HCT116 (cell line): ENCODE results near the gene P2RX6. TPM values are rescaled to one million over a fixed set of nuclear protein-coding genes. Genes with fewer than 3 reads are reported as not detected.

Experiments used
- ATAC-seq: fragments of 200-7000 bp; cut with Tn5 transposase; 2 replicates; pipeline ENCODE4 v1.9.1; 2020; ENCODE audit warnings: mild to moderate bottlenecking, moderate library complexity
- BruUV-seq: library from RNA; stranded (reverse); fragments of 400-500 nt; replicated peaks from 2 replicates; lab custom pipeline; 2021; lab: Mats Ljungman, UMichigan
- CTCF ChIA-PET: fragments of 300-600 bp; sonication (Branson Sonifier 250); formaldehyde crosslinking; loops from one replicate; lab custom pipeline; 2021; ENCODE audit warnings: antibody characterized with exemption; lab: Charles Lee
- POLR2A ChIA-PET: fragments of 300-600, 350-600 bp; sonication (Branson Sonifier 250); formaldehyde crosslinking; loops from one replicate; lab custom pipeline; 2021; ENCODE audit warnings: antibody characterized with exemption; lab: Charles Lee
- RAD21 ChIA-PET, 2 experiments: fragments of 300-600 bp; sonication (Branson Sonifier 250); formaldehyde crosslinking; loops; one replicate each; lab custom pipeline; 2023; ENCODE audit warnings: low total read pairs in 2 of 2; ENCODE audit not compliant: uncharacterized antibody in 2 of 2, unreplicated experiment in 2 of 2, low non-redundant PET in 1 of 2; lab: Charles Lee
- DNase-seq: peaks from one replicate; pipeline ENCODE4 v3.0.0-alpha.2; 2010; ENCODE audit warnings: low read depth, low spot score
- H2AFZ ChIP-seq: fragments of 200-600 bp; shearing (Covaris generic), sonication (generic); 2 replicates; pipeline ENCODE4 v1.6.1; 2017; ENCODE audit warnings: low read depth, mixed run types, mixed read lengths, antibody characterized with exemption, low read length; ENCODE audit not compliant: poor library complexity, severe bottlenecking
- H3K27ac ChIP-seq: 2 replicates; pipeline ENCODE4 v1.5.1; 2012; ENCODE audit warnings: low read depth, low read length
- H3K27me3 ChIP-seq: fragments of 200-600 bp; sonication (generic); 2 replicates; pipeline ENCODE4 v1.6.1; 2016; ENCODE audit warnings: mixed run types, low read length, mixed read lengths; ENCODE audit not compliant: insufficient read depth
- H3K36me3 ChIP-seq, 2 experiments: fragments of 200-500 bp in 1 of 2; fragments of 200-600 bp in 1 of 2; sonication (Bioruptor generic) in 1 of 2; sonication (generic) in 1 of 2; 2 replicates each; pipeline versions ENCODE4 v1.5.1 to v1.6.1; 2014 to 2016; ENCODE audit warnings: low read length in 2 of 2, inconsistent platforms in 1 of 2, mixed read lengths in 1 of 2, mixed run types in 1 of 2; ENCODE audit not compliant: insufficient read depth in 2 of 2, control insufficient read depth in 1 of 2
- H3K4me1 ChIP-seq, 2 experiments: fragments of 200-600 bp in 1 of 2; sonication (generic) in 1 of 2; 2 replicates each; pipeline versions ENCODE4 v1.5.1 to v1.6.1; 2012 to 2017; ENCODE audit warnings: low read length in 2 of 2, inconsistent platforms in 1 of 2, mild to moderate bottlenecking in 1 of 2, mixed read lengths in 1 of 2, mixed run types in 1 of 2, moderate library complexity in 1 of 2; ENCODE audit not compliant: insufficient read depth in 2 of 2, control insufficient read depth in 1 of 2
- H3K4me2 ChIP-seq: fragments of 200-600 bp; sonication (generic); 2 replicates; pipeline ENCODE4 v1.6.1; 2017; ENCODE audit warnings: mixed run types, low read length, mixed read lengths
- H3K4me3 ChIP-seq, 2 experiments: fragments of 200-600 bp in 1 of 2; sonication (generic) in 1 of 2; replicated peaks in 1 of 2; 2 replicates each; pipeline ENCODE4 v1.5.1; 2011 to 2016; ENCODE audit warnings: low read length in 2 of 2, control low read depth in 1 of 2, low read depth in 1 of 2, mild to moderate bottlenecking in 1 of 2, mixed read lengths in 1 of 2, mixed run types in 1 of 2
- H3K79me2 ChIP-seq: fragments of 200-600 bp; sonication (generic); 2 replicates; pipeline ENCODE4 v1.6.1; 2017; ENCODE audit warnings: mild to moderate bottlenecking, mixed run types, low read length, moderate library complexity, mixed read lengths; ENCODE audit not compliant: insufficient read depth
- H3K9ac ChIP-seq: fragments of 200-600 bp; sonication (generic); 2 replicates; pipeline ENCODE4 v1.6.1; 2016; ENCODE audit warnings: low read length, mixed read lengths
- H3K9me2 ChIP-seq: fragments of 200-600 bp; sonication (generic), shearing (Covaris generic); 2 replicates; pipeline ENCODE4 v1.6.1; 2017; ENCODE audit warnings: mixed run types, mild to moderate bottlenecking, moderate library complexity; ENCODE audit not compliant: insufficient read depth
- H3K9me3 ChIP-seq, 2 experiments: fragments of 200-500 bp in 1 of 2; fragments of 200-600 bp in 1 of 2; sonication (Bioruptor generic) in 1 of 2; sonication (generic) in 1 of 2; 2 replicates each; pipeline ENCODE4 v1.6.1; 2014 to 2017; ENCODE audit warnings: low read length in 2 of 2, mixed read lengths in 2 of 2, inconsistent platforms in 1 of 2, low read depth in 1 of 2, mild to moderate bottlenecking in 1 of 2, mixed run types in 1 of 2, moderate library complexity in 1 of 2; ENCODE audit not compliant: control insufficient read depth in 1 of 2, insufficient read depth in 1 of 2
- H4K20me1 ChIP-seq: fragments of 200-600 bp; sonication (generic), shearing (Covaris generic); 2 replicates; pipeline ENCODE4 v1.6.1; 2017; ENCODE audit warnings: mixed run types, mild to moderate bottlenecking, moderate library complexity; ENCODE audit not compliant: insufficient read depth
- CBX3 ChIP-seq: IDR thresholded peaks from 2 replicates; pipeline ENCODE4 v1.6.1; 2012; ENCODE audit warnings: low read depth
- CEBPB ChIP-seq: IDR thresholded peaks from 2 replicates; pipeline ENCODE4 v1.6.1; 2012; ENCODE audit warnings: low read depth
- ELF1 ChIP-seq: IDR thresholded peaks from 2 replicates; pipeline ENCODE4 v1.6.1; 2012; ENCODE audit warnings: low read depth, borderline replicate concordance
- FOSL1 ChIP-seq: IDR thresholded peaks from 2 replicates; pipeline ENCODE4 v1.6.1; 2012; ENCODE audit warnings: low read depth
- JUND ChIP-seq: IDR thresholded peaks from 2 replicates; pipeline ENCODE4 v1.6.1; 2012
- POLR2A ChIP-seq: IDR thresholded peaks from 2 replicates; pipeline ENCODE4 v1.7.0; 2011; ENCODE audit warnings: borderline replicate concordance; ENCODE audit not compliant: insufficient read depth, insufficient read length; ENCODE audit errors: extremely low read depth
- SIN3A ChIP-seq: IDR thresholded peaks from 2 replicates; pipeline ENCODE4 v1.6.1; 2012; ENCODE audit warnings: low read depth
- YY1 ChIP-seq: IDR thresholded peaks from 2 replicates; pipeline ENCODE4 v1.6.1; 2011; ENCODE audit warnings: low read length, low read depth, moderate library complexity, mild to moderate bottlenecking; ENCODE audit not compliant: insufficient replicate concordance; ENCODE audit errors: extremely low read depth
- intact Hi-C: fragments of 100-400 bp; cut with micrococcal nuclease; formaldehyde crosslinking; loops from 2 replicates; pipeline ENCODE4 v1.10.0; 2022
- total RNA-seq: library from RNA; stranded (reverse); gene quantifications from one replicate; pipeline ENCODE4 v1.2.1, GENCODE V29; 2021; ENCODE audit not compliant: unreplicated experiment
- TF ChIP-seq, protein P1 (sequence below), 3 experiments: fragments of 200-600 bp in 1 of 3; sonication (generic) in 1 of 3; IDR thresholded peaks in 2 of 3; conservative IDR thresholded peaks in 1 of 3; 2 replicates each; pipeline ENCODE4 v1.5.1; 2012 to 2017; ENCODE audit warnings: low read depth in 2 of 3, low read length in 2 of 3, antibody characterized with exemption in 1 of 3, borderline replicate concordance in 1 of 3, control low read depth in 1 of 3, mild to moderate bottlenecking in 1 of 3, mixed read lengths in 1 of 3, mixed run types in 1 of 3, moderate library complexity in 1 of 3; ENCODE audit not compliant: insufficient read depth in 1 of 3
- TF ChIP-seq, protein P2 (sequence below): IDR thresholded peaks from 2 replicates; pipeline ENCODE4 v1.6.1; 2011; ENCODE audit warnings: mild to moderate bottlenecking, low read length, moderate library complexity; ENCODE audit not compliant: insufficient replicate concordance; ENCODE audit errors: extremely low read depth
- TF ChIP-seq, protein P3 (sequence below): IDR thresholded peaks from 2 replicates; pipeline ENCODE4 v1.6.1; 2012
- TF ChIP-seq, protein P4 (sequence below): IDR thresholded peaks from 2 replicates; pipeline ENCODE4 v1.6.1; 2012; ENCODE audit warnings: low read depth

Gene P2RX6
- total RNA-seq, 1 experiment from 2014 or later, result 0.20 TPM

DNA sequence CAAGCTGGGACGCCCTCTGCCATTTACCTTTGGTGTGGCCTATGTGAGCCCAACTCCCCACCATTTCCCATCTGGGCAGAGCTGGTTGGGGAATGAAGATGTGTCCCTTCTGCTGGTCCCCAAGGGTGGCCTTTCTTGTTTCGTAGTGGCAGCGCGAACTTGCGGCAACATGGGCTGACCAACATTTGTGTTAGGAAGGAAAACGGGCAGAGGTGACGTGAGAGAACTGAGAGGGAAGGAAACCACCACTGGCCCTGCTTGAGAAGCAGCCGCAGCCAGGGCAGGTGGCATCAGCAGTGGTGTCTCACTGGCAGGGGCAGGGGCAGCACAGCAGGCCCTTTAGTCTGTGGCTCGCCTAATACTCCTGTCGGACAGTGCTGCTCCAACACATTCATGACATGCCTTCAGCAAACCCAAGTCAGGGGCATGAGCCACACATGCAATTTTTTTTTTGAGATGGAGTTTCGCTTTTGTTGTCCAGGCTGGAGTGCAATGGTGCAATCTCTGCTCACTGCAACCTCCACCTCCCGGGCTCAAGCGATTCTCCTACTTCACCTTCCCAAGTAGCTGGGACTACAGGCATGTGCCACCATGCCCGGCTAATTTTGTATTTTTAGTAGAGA is 60.7 kb downstream of the P2RX6 start (continued):
- TF ChIP-seq, protein P1, sequence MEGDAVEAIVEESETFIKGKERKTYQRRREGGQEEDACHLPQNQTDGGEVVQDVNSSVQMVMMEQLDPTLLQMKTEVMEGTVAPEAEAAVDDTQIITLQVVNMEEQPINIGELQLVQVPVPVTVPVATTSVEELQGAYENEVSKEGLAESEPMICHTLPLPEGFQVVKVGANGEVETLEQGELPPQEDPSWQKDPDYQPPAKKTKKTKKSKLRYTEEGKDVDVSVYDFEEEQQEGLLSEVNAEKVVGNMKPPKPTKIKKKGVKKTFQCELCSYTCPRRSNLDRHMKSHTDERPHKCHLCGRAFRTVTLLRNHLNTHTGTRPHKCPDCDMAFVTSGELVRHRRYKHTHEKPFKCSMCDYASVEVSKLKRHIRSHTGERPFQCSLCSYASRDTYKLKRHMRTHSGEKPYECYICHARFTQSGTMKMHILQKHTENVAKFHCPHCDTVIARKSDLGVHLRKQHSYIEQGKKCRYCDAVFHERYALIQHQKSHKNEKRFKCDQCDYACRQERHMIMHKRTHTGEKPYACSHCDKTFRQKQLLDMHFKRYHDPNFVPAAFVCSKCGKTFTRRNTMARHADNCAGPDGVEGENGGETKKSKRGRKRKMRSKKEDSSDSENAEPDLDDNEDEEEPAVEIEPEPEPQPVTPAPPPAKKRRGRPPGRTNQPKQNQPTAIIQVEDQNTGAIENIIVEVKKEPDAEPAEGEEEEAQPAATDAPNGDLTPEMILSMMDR (IDR thresholded peaks at IDR 0.05 in 2 of 3, conservative IDR thresholded peaks at IDR 0.05 in 1 of 3; ENCODE audit: borderline replicate concordance in 1 of 3, insufficient read depth in 1 of 3, low read depth in 2 of 3, low read length in 2 of 3), result no peak
- TF ChIP-seq FOSL1, result no peak
- TF ChIP-seq POLR2A, result no peak
- TF ChIP-seq JUND, result no peak
- no peak for TF ChIP-seq YY1
- TF ChIP-seq, protein P2, sequence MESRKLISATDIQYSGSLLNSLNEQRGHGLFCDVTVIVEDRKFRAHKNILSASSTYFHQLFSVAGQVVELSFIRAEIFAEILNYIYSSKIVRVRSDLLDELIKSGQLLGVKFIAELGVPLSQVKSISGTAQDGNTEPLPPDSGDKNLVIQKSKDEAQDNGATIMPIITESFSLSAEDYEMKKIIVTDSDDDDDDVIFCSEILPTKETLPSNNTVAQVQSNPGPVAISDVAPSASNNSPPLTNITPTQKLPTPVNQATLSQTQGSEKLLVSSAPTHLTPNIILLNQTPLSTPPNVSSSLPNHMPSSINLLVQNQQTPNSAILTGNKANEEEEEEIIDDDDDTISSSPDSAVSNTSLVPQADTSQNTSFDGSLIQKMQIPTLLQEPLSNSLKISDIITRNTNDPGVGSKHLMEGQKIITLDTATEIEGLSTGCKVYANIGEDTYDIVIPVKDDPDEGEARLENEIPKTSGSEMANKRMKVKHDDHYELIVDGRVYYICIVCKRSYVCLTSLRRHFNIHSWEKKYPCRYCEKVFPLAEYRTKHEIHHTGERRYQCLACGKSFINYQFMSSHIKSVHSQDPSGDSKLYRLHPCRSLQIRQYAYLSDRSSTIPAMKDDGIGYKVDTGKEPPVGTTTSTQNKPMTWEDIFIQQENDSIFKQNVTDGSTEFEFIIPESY, result no peak
- TF ChIP-seq, all 23 proteins: peak for 0

DNA sequence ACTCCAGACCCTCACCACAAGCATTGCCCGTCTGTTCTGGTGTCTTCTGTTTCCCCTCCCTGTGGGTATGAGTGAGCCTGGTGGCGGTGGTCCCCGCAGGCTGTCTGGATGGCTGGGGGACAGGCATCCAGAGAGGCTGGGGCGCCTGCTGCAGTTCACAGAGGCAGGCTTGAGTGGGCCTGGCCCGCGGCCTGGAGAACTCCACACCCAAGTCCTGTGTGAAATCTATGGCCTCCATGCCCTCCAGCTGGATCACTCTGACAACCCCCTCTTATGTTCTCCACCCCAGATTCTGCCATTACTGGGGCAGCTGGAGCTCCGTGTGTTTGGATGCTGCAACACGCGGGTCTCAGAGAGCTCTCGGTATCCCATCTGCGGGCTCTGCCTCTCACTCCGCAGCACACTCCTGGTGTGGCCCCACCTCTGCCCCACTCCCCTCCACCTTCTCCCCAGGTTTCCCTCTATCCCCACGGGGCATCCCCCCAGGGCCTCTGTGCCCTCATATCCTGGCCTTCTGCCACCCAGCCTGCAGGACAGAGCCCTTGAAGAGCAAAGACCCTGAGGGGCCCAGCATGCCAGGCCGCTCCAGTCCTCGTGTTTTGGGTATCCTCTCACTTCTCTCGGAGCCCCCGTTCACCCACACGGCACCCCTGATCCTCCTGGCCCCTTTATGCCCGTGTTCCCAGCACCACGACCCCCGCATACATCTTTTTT is 62.1 kb downstream of the P2RX6 start:
- Histone ChIP-seq H3K27ac (no peak overlapping the region), H3K4me1 (peaks cover 0 to 13% of the 10 kb centered on the region in 2 experiments; a peak in 2 of 4 replicates), H3K9me3 (no peaks in the 10 kb centered on the region), H3K36me3 (no peaks in the 10 kb centered on the region), H3K79me2 (no peaks in the 10 kb centered on the region), H3K4me2 (no peak overlapping the region), H3K9ac (no peak overlapping the region), H3K27me3 (no peaks in the 10 kb centered on the region), H3K4me3 (no peak overlapping the region), H3K9me2 (no peaks in the 10 kb centered on the region), H4K20me1 (no peaks in the 10 kb centered on the region), H2AFZ (no peak overlapping the region)
- ChIA-PET RAD21 (no interaction called here), CTCF (no interaction called here), POLR2A (no interaction called here)
- no peak for ATAC-seq
- no peak for DNase-seq
- BruUV-seq, result no TSS peak
- intact Hi-C loops, result no loop called here
- TF ChIP-seq SIN3A (no peak), CEBPB (no peak), CBX3 (no peak), ELF1 (no peak), FOSL1 (no peak)
- TF ChIP-seq, protein P3, sequence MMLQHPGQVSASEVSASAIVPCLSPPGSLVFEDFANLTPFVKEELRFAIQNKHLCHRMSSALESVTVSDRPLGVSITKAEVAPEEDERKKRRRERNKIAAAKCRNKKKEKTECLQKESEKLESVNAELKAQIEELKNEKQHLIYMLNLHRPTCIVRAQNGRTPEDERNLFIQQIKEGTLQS, result no peak
- TF ChIP-seq, protein P4, sequence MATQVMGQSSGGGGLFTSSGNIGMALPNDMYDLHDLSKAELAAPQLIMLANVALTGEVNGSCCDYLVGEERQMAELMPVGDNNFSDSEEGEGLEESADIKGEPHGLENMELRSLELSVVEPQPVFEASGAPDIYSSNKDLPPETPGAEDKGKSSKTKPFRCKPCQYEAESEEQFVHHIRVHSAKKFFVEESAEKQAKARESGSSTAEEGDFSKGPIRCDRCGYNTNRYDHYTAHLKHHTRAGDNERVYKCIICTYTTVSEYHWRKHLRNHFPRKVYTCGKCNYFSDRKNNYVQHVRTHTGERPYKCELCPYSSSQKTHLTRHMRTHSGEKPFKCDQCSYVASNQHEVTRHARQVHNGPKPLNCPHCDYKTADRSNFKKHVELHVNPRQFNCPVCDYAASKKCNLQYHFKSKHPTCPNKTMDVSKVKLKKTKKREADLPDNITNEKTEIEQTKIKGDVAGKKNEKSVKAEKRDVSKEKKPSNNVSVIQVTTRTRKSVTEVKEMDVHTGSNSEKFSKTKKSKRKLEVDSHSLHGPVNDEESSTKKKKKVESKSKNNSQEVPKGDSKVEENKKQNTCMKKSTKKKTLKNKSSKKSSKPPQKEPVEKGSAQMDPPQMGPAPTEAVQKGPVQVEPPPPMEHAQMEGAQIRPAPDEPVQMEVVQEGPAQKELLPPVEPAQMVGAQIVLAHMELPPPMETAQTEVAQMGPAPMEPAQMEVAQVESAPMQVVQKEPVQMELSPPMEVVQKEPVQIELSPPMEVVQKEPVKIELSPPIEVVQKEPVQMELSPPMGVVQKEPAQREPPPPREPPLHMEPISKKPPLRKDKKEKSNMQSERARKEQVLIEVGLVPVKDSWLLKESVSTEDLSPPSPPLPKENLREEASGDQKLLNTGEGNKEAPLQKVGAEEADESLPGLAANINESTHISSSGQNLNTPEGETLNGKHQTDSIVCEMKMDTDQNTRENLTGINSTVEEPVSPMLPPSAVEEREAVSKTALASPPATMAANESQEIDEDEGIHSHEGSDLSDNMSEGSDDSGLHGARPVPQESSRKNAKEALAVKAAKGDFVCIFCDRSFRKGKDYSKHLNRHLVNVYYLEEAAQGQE, result no peak
- TF ChIP-seq, protein P1 (IDR thresholded peaks at IDR 0.05 in 2 of 3, conservative IDR thresholded peaks at IDR 0.05 in 1 of 3; ENCODE audit: borderline replicate concordance in 1 of 3, insufficient read depth in 1 of 3, low read depth in 2 of 3, low read length in 2 of 3), result no peak
